C4-2B (cell line): ENCODE measurements around the gene MED1.

Source experiments
- CTCF ChIP-seq: fragments of 450-650 bp; conservative IDR thresholded peaks from 2 replicates; pipeline ENCODE4 v1.5.1; 2017; ENCODE audit warnings: mild to moderate bottlenecking
- ZFX ChIP-seq: fragments of 450-650 bp; IDR thresholded peaks from 2 replicates; pipeline ENCODE4 v1.6.1; 2017

DNA sequence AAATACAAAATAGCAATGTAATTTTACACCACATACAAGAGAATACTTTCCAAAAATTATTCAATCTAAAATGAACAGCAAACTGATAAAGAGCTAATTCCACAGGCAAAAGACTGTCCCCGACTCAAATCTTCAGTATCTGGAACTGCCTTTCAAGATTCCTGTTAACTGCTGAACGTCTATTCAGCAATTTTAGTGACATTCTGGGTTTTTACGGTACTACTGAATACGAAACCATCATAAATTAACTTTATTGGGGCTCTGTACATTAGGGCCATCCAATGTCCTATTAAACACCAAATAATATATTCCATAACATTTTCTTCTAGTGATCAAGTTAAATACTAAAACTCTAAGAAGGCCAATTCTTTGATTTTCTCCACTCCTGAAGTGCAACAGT, 51.3 kb downstream of the MED1 start:
- TF ChIP-seq CTCF (no peak), ZFX (no peak)
